K562 (cell line): ENCODE results near the gene SAE1. TPM values are rescaled to one million over a fixed set of nuclear protein-coding genes. Genes with fewer than 3 reads are reported as not detected.

Experiments used
- ATF6 ChIP-seq: sonication (generic); formaldehyde crosslinking; IDR thresholded peaks from 2 replicates; pipeline ENCODE4 v1.4.0; 2020; ENCODE audit warnings: mild to moderate bottlenecking, missing genetic modification reagents
- C11orf30 ChIP-seq: fragments of 450-650 bp; IDR thresholded peaks from 2 replicates; pipeline ENCODE4 v1.6.1; 2016; ENCODE audit warnings: low read depth, mild to moderate bottlenecking
- CCAR2 ChIP-seq: fragments of 200-400 bp; formaldehyde crosslinking; IDR thresholded peaks from 2 replicates; pipeline ENCODE4 v1.6.1; 2017; ENCODE audit warnings: mild to moderate bottlenecking, low read depth, low read length
- CEBPG ChIP-seq, 3 experiments: fragments of 200-800 bp in 1 of 3; sonication (Bioruptor generic) in 1 of 3; sonication (generic) in 1 of 3; formaldehyde crosslinking in 1 of 3; IDR thresholded peaks in 2 of 3; conservative IDR thresholded peaks in 1 of 3; 2 replicates each; pipeline versions ENCODE4 v1.6.1 to v1.8.0; 2016 to 2022; ENCODE audit warnings: missing compliant biosample characterization in 2 of 3, missing genetic modification characterization in 2 of 3, mild to moderate bottlenecking in 1 of 3, missing genetic modification reagents in 1 of 3
- CREB3L1 ChIP-seq: fragments of 450-650 bp; IDR thresholded peaks from 2 replicates; pipeline ENCODE4 v1.6.1; 2014; ENCODE audit warnings: low read depth, mild to moderate bottlenecking, moderate library complexity, borderline replicate concordance
- FOSL1 ChIP-seq: fragments of 200-800 bp; sonication (Bioruptor generic); conservative IDR thresholded peaks from 2 replicates; pipeline ENCODE4 v1.6.1; 2016; ENCODE audit warnings: missing genetic modification characterization, missing compliant biosample characterization
- KDM1A ChIP-seq, 2 experiments: fragments of 450-650 bp; IDR thresholded peaks; 2 replicates each; pipeline ENCODE4 v1.6.1; 2016; ENCODE audit warnings: mild to moderate bottlenecking in 2 of 2
- MBD2 ChIP-seq: sonication (generic); IDR thresholded peaks from 2 replicates; pipeline ENCODE4 v1.6.1; 2016; ENCODE audit warnings: low read depth, borderline replicate concordance
- NFE2 ChIP-seq: IDR thresholded peaks from 2 replicates; pipeline ENCODE4 v1.6.1; 2014; ENCODE audit warnings: antibody characterized with exemption, low read depth
- POLR2H ChIP-seq: IDR thresholded peaks from 2 replicates; pipeline ENCODE4 v1.6.1; 2016; ENCODE audit warnings: missing genetic modification characterization, low read depth, mild to moderate bottlenecking, control low read depth, missing compliant biosample characterization, moderate library complexity
- RBM25 ChIP-seq: fragments of 200-400 bp; formaldehyde crosslinking; IDR thresholded peaks from 2 replicates; pipeline ENCODE4 v1.6.1; 2018; ENCODE audit warnings: low read length, low read depth, moderate library complexity; ENCODE audit not compliant: severe bottlenecking
- SIN3B ChIP-seq: fragments of 450-650 bp; IDR thresholded peaks from 2 replicates; pipeline ENCODE4 v1.6.1; 2017; ENCODE audit warnings: low read depth, mild to moderate bottlenecking, moderate library complexity
- SPI1 ChIP-seq: IDR thresholded peaks from 2 replicates; pipeline ENCODE4 v1.6.1; 2011; ENCODE audit warnings: low read depth, low read length, control low read depth, borderline replicate concordance
- TAF15 ChIP-seq: fragments of 200-400 bp; formaldehyde crosslinking; IDR thresholded peaks from 2 replicates; pipeline ENCODE4 v1.6.1; 2017; ENCODE audit warnings: mild to moderate bottlenecking, low read depth, low read length, moderate library complexity
- ZFP1 ChIP-seq: fragments of 450-650 bp; formaldehyde crosslinking; IDR thresholded peaks from 2 replicates; pipeline ENCODE4 v1.4.0; 2020; ENCODE audit warnings: mild to moderate bottlenecking, mixed read lengths
- ZNF239 ChIP-seq: fragments of 250-450 bp; sonication (Bioruptor Pico); IDR thresholded peaks from 2 replicates; pipeline ENCODE4 v1.4.0; 2020; ENCODE audit warnings: mild to moderate bottlenecking
- ZNF263 ChIP-seq: sonication (generic); formaldehyde crosslinking; IDR thresholded peaks from 2 replicates; pipeline ENCODE4 v1.8.0; 2022; ENCODE audit warnings: mild to moderate bottlenecking, missing genetic modification reagents, borderline replicate concordance
- ZNF699 ChIP-seq: fragments of 250-450 bp; sonication (Bioruptor Pico); IDR thresholded peaks from 2 replicates; pipeline ENCODE4 v1.8.0; 2021; ENCODE audit warnings: mild to moderate bottlenecking, moderate library complexity; ENCODE audit not compliant: insufficient replicate concordance
- ZNF740 ChIP-seq, 3 experiments: fragments of 200-800 bp in 1 of 3; sonication (Bioruptor generic) in 1 of 3; sonication (generic) in 1 of 3; formaldehyde crosslinking in 1 of 3; IDR thresholded peaks; 2 replicates each; pipeline versions ENCODE4 v1.6.1 to v1.8.0; 2016 to 2022; ENCODE audit warnings: mild to moderate bottlenecking in 2 of 3, missing compliant biosample characterization in 2 of 3, missing genetic modification characterization in 2 of 3, missing genetic modification reagents in 1 of 3
- polyA plus RNA-seq, 8 experiments: library from polyadenylated mRNA; depleted of rRNA in 4 of 8; stranded (reverse) in 5 of 8; unstranded in 3 of 8; fragments of >200 nt; fragmentation: Nextera tagmentation in 2 of 8; fragmentation: Illumina TruSeq in 1 of 8; extraction: Ambion mirVana in 2 of 8; extraction: Trizol in 1 of 8; gene quantifications; 2 replicates each; pipeline versions ENCODE4 v1.2.1 to v1.2.3, GENCODE V29; 2011 to 2014; ENCODE audit warnings: inconsistent platforms in 1 of 8, missing spikeins in 1 of 8
- total RNA-seq, 7 experiments: library from RNA; depleted of rRNA in 6 of 7; stranded (reverse); fragments of >200 nt in 6 of 7; fragmentation: Illumina TruSeq in 2 of 7; extraction: Trizol in 2 of 7; gene quantifications; 2 replicates each; pipeline versions ENCODE4 v1.2.1 to v1.2.3, GENCODE V29; 2011 to 2021; ENCODE audit warnings: low replicate concordance in 1 of 7
- TF ChIP-seq, protein P1 (sequence below): sonication (generic); formaldehyde crosslinking; IDR thresholded peaks from 2 replicates; pipeline ENCODE4 v1.8.0; 2022; ENCODE audit warnings: mild to moderate bottlenecking, missing genetic modification reagents

Gene SAE1
- total and polyA plus RNA-seq, 9 of the 15 experiments (the other 6 are each of a cell fraction or from before 2014, with no cell fraction given) = 82.8 to 299 (median 217) TPM

DNA sequence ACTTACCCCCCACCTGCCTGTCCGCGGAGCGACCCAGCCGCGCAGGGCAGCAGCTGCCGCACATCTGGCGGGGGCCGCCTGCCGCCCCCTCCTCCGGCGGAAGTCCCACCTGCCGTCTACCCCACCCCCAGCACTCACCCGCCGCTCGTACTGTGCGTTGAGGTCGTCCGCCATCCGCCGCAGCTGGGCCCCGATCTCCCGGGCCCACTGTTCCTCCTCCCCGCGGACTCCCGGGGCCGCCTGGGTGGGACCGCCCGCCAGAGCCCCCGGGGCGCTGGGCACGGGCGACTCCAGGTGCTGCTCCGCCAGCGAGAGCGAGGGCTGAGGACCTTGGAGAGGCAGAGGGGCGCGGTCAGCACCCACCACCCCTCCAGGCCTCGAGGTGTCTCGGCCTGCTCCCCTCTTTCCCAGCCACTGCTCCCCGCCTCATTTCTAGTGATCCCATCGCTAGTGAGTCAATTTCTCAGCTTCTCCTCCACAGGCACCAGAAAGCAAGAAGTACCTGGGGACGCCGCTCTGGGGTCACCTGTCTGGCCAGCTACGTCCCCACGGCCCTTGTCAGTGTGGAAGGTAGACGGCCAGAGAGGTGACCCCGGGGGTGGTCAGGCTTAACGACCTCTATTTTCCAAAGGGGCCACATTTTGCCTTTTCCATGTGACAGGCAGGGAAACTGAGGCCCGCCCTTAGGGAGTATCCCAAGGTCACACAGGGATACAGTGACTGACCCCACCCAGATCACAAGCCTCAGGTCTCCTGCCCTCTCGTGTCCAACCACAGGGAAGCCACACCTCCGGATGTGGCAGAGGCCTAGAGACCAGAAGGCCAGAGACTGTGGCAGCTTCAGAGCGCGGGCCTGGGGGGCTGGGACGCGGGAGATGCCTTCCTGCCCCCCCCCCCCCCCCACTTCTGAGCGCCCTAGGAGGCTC, 96.1 kb downstream of the SAE1 start (continued):
- TF ChIP-seq CCAR2 (no peak), KDM1A (IDR thresholded peaks at IDR 0.05) (no peak), SIN3B (no peak), SPI1 (no peak), MBD2 (no peak; the same call in 1 of the 2 replicates), ATF6 (CRISPR knock-in tag) (no peak), ZNF740 (CRISPR knock-in tag; IDR thresholded peaks at IDR 0.05) (peak; percentile 75), ZNF740 (tag; IDR thresholded peaks at IDR 0.05) (peak in 1 of 2 experiments; percentile 77; a peak in 1 of 4 replicates), TAF15 (no peak), CEBPG (CRISPR knock-in tag; IDR thresholded peaks at IDR 0.05) (0 out of 2 replicates have a peak, but pooled peaks have one; percentile 37), CEBPG (tag; conservative IDR thresholded peaks at IDR 0.05 in 1 of 2, IDR thresholded peaks at IDR 0.05 in 1 of 2) (no peak), POLR2H (tag) (peak; percentile 85), CREB3L1 (no peak), ZNF239 (no peak; the same call in 1 of the 2 replicates), ZNF263 (CRISPR knock-in tag) (no peak), RBM25 (no peak), ZNF699 (CRISPR knock-in tag) (no peak), NFE2 (no peak), C11orf30 (no peak), FOSL1 (tag) (0 out of 2 replicates have a peak, but pooled peaks have one; percentile 15), ZFP1 (CRISPR knock-in tag) (peak; percentile 8; the same call in 1 of the 2 replicates)
- TF ChIP-seq, protein P1, sequence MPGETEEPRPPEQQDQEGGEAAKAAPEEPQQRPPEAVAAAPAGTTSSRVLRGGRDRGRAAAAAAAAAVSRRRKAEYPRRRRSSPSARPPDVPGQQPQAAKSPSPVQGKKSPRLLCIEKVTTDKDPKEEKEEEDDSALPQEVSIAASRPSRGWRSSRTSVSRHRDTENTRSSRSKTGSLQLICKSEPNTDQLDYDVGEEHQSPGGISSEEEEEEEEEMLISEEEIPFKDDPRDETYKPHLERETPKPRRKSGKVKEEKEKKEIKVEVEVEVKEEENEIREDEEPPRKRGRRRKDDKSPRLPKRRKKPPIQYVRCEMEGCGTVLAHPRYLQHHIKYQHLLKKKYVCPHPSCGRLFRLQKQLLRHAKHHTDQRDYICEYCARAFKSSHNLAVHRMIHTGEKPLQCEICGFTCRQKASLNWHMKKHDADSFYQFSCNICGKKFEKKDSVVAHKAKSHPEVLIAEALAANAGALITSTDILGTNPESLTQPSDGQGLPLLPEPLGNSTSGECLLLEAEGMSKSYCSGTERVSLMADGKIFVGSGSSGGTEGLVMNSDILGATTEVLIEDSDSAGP (CRISPR knock-in tag) = no peak
